ENCODE data around the gene OSBPL8. TPM values are rescaled to one million over a fixed set of nuclear protein-coding genes. Genes with fewer than 3 reads are reported as not detected.

The OSBPL8 gene
- total and polyA plus RNA-seq, 9 of the 15 experiments (the other 6 are each of a cell fraction or from before 2014, with no cell fraction given) = 17.4 to 82.7 (median 42.8) TPM

GRCh38 chr12:76348079-76348901 is 211.3 kb downstream of the OSBPL8 start, which contains the start of gene BBS10 (continued):
- no peak for TF ChIP-seq ZBTB49 (CRISPR knock-in tag; IDR thresholded peaks at IDR 0.05; ENCODE audit: borderline replicate concordance)
- no peak for TF ChIP-seq USF1 (CRISPR knock-in tag; IDR thresholded peaks at IDR 0.05)
- peak; percentile 59 for TF ChIP-seq SMAD1 (IDR thresholded peaks at IDR 0.05; ENCODE audit: low read depth, low read length, partially characterized antibody)
- TF ChIP-seq RBFOX2 (IDR thresholded peaks at IDR 0.05; ENCODE audit: low read depth, low read length) = peak; percentile 98
- peak; percentile 37; the same call in 1 of the 2 replicates for TF ChIP-seq TAF7 (tag; IDR thresholded peaks at IDR 0.05)
- no peak for TF ChIP-seq ZC3H8 (IDR thresholded peaks at IDR 0.05)
- TF ChIP-seq ZNF146 (CRISPR knock-in tag; IDR thresholded peaks at IDR 0.05; ENCODE audit: unreplicated experiment) = no peak
- peak; percentile 80 for TF ChIP-seq TFAP4 (CRISPR knock-in tag; IDR thresholded peaks at IDR 0.05; ENCODE audit: borderline replicate concordance)
- TF ChIP-seq BRF2 (IDR thresholded peaks at IDR 0.05; ENCODE audit: borderline replicate concordance, insufficient read depth, insufficient read length) = no peak
- peak; percentile 80; the same call in 1 of the 2 replicates for TF ChIP-seq POLR2AphosphoS5 (IDR thresholded peaks at IDR 0.05; ENCODE audit: control insufficient read depth, insufficient read depth, low read depth, low read length)
- TF ChIP-seq ZNF583 (CRISPR knock-in tag; IDR thresholded peaks at IDR 0.05) = no peak
- no peak for TF ChIP-seq HES1 (IDR thresholded peaks at IDR 0.05; ENCODE audit: low read depth)
- TF ChIP-seq SIN3A (IDR thresholded peaks at IDR 0.05; ENCODE audit: borderline replicate concordance in 2 of 2, control insufficient read depth in 1 of 2, low read depth in 2 of 2, low read length in 2 of 2) = peak; percentile 33 to 53; a peak in 1 of 4 replicates
- TF ChIP-seq RAD21 (CRISPR knock-in tag; conservative IDR thresholded peaks at IDR 0.05 in 1 of 2, IDR thresholded peaks at IDR 0.05 in 1 of 2) = peak in 1 of 2 experiments; percentile 41; a peak in 3 of 4 replicates
- TF ChIP-seq ZNF282 (CRISPR knock-in tag; IDR thresholded peaks at IDR 0.05) = no peak
- peak; percentile 87 for TF ChIP-seq KDM5B (IDR thresholded peaks at IDR 0.05; ENCODE audit: insufficient replicate concordance, low read depth, low read length)
- TF ChIP-seq PTBP1 (IDR thresholded peaks at IDR 0.05; ENCODE audit: low read depth, low read length) = no peak
- peak; percentile 74 for TF ChIP-seq ATF7 (IDR thresholded peaks at IDR 0.05)
- no peak for TF ChIP-seq RAD51 (IDR thresholded peaks at IDR 0.05; ENCODE audit: borderline replicate concordance, low read depth)
- no peak for TF ChIP-seq NR3C1 (CRISPR knock-in tag; IDR thresholded peaks at IDR 0.05)
- TF ChIP-seq RBM14 (IDR thresholded peaks at IDR 0.05; ENCODE audit: borderline replicate concordance, insufficient read depth, low read depth, low read length) = no peak
